Tibial nerve (tissue), 4 donors: ENCODE data around the gene CASP12. TPM values are rescaled to one million over a fixed set of nuclear protein-coding genes. Genes with fewer than 3 reads are reported as not detected.
A peak's percentile ranks its signal among the peaks of the same experiment; 100 is the strongest.

Experiments used
- DNase-seq, 2 donors: peaks; one replicate each; pipeline ENCODE4 v3.0.0-alpha.2; 2019; ENCODE audit warnings: low spot score in 2 of 2
- H3K27ac ChIP-seq, 4 donors: fragments of 200-600 bp; sonication (generic) in 3 of 4; one replicate each; pipeline ENCODE4 v1.5.1; 2017 to 2019; ENCODE audit warnings: mild to moderate bottlenecking in 1 of 4
- H3K27me3 ChIP-seq, 2 donors: fragments of 200-600 bp; sonication (generic) in 1 of 2; one replicate each; pipeline versions ENCODE4 v1.5.1 to v1.6.0; 2017 to 2019
- H3K36me3 ChIP-seq, 3 donors: fragments of 200-600 bp; sonication (generic); one replicate each; pipeline ENCODE4 v1.5.1; 2018 to 2019
- H3K4me1 ChIP-seq, 4 donors: fragments of 200-600 bp; sonication (generic) in 3 of 4; one replicate each; pipeline ENCODE4 v1.5.1; 2017 to 2019
- H3K4me3 ChIP-seq, 4 donors: fragments of 200-600 bp; sonication (generic) in 3 of 4; one replicate each; pipeline ENCODE4 v1.5.1; 2017 to 2019; ENCODE audit warnings: mild to moderate bottlenecking in 1 of 4, moderate library complexity in 1 of 4
- H3K9me3 ChIP-seq, 4 donors: fragments of 200-600 bp; sonication (generic) in 3 of 4; one replicate each; pipeline ENCODE4 v1.5.1; 2017 to 2019
- EP300 ChIP-seq, 2 donors: sonication (generic); formaldehyde crosslinking; IDR thresholded peaks; one replicate each; pipeline ENCODE4 v1.6.1; 2017; ENCODE audit warnings: antibody characterized with exemption in 2 of 2, mild to moderate bottlenecking in 1 of 2
- POLR2A ChIP-seq, 2 donors: fragments of 450-650 bp; IDR thresholded peaks; one replicate each; pipeline ENCODE4 v1.6.1; 2017; ENCODE audit warnings: antibody characterized with exemption in 2 of 2, mild to moderate bottlenecking in 2 of 2, moderate library complexity in 2 of 2
- WGBS, 2 donors: methylation state at CpG; one replicate each; pipeline ENCODE4 v1.1.5; 2018; 5-methylcytosine and 5-hydroxymethylcytosine counted together
- total RNA-seq, 4 donors: library from RNA; depleted of rRNA; stranded (reverse); fragments of >200 nt; gene quantifications; one replicate each; pipeline ENCODE4 v1.1.0, GENCODE V29; 2016
- TF ChIP-seq, protein P1 (sequence below), 5 experiments: fragments of 200-600 bp in 3 of 5; fragments of 450-650 bp in 2 of 5; sonication (generic) in 3 of 5; IDR thresholded peaks; one replicate each; pipeline ENCODE4 v1.5.1; 2016 to 2019; ENCODE audit warnings: antibody characterized with exemption in 5 of 5, mild to moderate bottlenecking in 3 of 5, moderate library complexity in 2 of 5

Gene CASP12
- total RNA-seq, 4 donors from 2014 or later: 1.7 to 2.3 (median 2.2) TPM; not detected in 1

DNA sequence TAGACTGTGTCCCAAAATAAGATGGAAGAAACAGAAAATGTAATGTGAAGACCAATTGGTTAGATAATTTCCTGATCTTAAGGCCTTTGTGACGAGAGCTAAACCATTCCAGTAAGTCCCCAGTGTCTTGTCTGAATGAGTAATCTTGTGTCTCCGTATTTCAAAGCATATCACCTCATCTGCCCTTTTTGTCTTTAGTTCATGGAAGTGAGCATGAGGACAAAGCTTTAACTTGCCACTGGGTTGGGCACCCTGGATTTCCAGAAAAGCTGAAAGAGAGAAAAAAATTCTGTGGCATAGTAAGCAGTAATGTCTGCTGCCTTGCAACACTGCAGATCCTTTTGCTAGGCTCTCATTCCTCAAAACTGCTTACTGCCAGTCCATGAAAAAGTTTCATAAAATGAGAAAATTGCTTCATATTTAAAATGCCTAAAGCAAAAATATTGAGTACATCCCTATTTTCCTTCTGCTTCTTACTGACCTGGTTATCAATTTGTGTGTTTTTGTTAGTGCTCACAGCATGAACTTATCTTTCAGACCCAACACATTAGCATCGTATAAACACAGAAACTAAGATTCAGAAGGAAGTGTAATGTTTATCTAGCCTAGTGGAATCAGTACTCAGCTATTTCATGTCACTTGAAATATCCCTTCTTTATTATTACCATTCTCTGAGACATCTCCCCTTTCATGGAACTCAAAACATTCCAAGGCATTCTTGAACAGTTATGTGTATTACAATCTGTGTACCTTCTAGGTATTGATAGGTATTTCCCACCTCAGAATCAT, 5.3 kb downstream of the CASP12 start:
- no peaks in the 10 kb centered on the region for H3K36me3 ChIP-seq
- peak overlapping the region in 1 of 4 donors; percentile 18 for H3K27ac ChIP-seq
- H3K4me1 ChIP-seq: peaks cover 0 to 52% (median 0%) of the 10 kb centered on the region in 4 donors
- H3K27me3 ChIP-seq: no peaks in the 10 kb centered on the region
- TF ChIP-seq POLR2A (IDR thresholded peaks at IDR 0.05) (no peak), EP300 (IDR thresholded peaks at IDR 0.05) (no peak)
- TF ChIP-seq, protein P1, sequence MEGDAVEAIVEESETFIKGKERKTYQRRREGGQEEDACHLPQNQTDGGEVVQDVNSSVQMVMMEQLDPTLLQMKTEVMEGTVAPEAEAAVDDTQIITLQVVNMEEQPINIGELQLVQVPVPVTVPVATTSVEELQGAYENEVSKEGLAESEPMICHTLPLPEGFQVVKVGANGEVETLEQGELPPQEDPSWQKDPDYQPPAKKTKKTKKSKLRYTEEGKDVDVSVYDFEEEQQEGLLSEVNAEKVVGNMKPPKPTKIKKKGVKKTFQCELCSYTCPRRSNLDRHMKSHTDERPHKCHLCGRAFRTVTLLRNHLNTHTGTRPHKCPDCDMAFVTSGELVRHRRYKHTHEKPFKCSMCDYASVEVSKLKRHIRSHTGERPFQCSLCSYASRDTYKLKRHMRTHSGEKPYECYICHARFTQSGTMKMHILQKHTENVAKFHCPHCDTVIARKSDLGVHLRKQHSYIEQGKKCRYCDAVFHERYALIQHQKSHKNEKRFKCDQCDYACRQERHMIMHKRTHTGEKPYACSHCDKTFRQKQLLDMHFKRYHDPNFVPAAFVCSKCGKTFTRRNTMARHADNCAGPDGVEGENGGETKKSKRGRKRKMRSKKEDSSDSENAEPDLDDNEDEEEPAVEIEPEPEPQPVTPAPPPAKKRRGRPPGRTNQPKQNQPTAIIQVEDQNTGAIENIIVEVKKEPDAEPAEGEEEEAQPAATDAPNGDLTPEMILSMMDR (IDR thresholded peaks at IDR 0.05): no peak
- no peaks in the 10 kb centered on the region for H3K9me3 ChIP-seq
- DNase-seq: no peak
- no peak overlapping the region for H3K4me3 ChIP-seq
- WGBS, 2 donors: 44 to 46% methylated on average over 3 of the region's 3 CpGs

DNA sequence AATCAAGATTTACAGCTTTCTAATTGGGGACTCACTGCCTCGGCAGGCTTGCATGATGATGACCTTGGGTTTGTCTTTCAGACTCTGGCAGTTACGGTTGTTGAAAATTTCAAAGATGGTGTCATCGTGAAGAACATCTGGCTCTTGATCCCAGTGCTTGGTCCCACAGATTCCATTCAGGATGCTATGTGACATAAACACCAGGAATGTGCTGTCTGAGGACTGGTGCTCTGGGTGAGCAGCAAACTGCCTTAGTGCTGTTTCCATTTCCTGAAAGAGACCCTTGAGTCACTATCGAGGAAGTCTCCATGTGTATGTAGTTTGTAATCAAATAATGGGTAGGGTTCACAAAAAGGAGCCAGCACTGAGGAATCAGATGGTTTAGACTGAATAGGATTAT, 7.1 kb downstream of the CASP12 start:
- WGBS, 2 donors: 63 to 81% methylated on average over 4 of the region's 4 CpGs
- peaks cover 0 to 36% (median 0%) of the 10 kb centered on the region in 4 donors for H3K4me1 ChIP-seq
- TF ChIP-seq POLR2A (IDR thresholded peaks at IDR 0.05) (no peak), EP300 (IDR thresholded peaks at IDR 0.05) (no peak)
- TF ChIP-seq, protein P1 (IDR thresholded peaks at IDR 0.05): no peak
- no peak overlapping the region for H3K27ac ChIP-seq
- H3K36me3 ChIP-seq: peaks cover 0 to 13% (median 0%) of the 10 kb centered on the region in 3 donors
- no peak for DNase-seq
- H3K27me3 ChIP-seq: no peaks in the 10 kb centered on the region
- H3K4me3 ChIP-seq: no peak overlapping the region
- no peaks in the 10 kb centered on the region for H3K9me3 ChIP-seq

DNA sequence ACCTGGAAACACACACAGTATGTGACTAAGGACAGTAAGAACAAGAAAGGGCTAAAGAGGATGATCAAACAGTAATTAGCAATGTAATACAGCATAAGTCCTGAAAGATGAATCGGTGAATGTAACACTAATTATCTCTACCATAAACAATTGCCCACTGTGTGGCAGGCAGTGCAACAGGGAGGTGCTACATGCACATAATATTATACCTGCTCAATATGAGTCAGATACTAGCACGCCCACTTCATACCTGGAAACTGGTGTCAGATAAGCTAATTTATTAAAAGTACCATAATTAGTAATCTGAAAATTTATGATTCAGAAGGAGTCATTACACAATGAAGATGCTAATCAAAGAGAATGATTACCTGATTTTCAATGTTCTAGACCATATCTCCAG, 14.9 kb downstream of the CASP12 start:
- H3K9me3 ChIP-seq: no peaks in the 10 kb centered on the region
- 93 to 95% methylated on average over 2 of the region's 2 CpGs for WGBS, 2 donors
- TF ChIP-seq EP300 (IDR thresholded peaks at IDR 0.05): no peak
- no peak for TF ChIP-seq POLR2A (IDR thresholded peaks at IDR 0.05)
- TF ChIP-seq, protein P1 (IDR thresholded peaks at IDR 0.05): no peak
- no peaks in the 10 kb centered on the region for H3K4me1 ChIP-seq
- no peaks in the 10 kb centered on the region for H3K27me3 ChIP-seq
- peaks cover 0 to 15% (median 0%) of the 10 kb centered on the region in 3 donors for H3K36me3 ChIP-seq
- H3K27ac ChIP-seq: no peak overlapping the region
- DNase-seq: no peak
- H3K4me3 ChIP-seq: no peak overlapping the region

DNA sequence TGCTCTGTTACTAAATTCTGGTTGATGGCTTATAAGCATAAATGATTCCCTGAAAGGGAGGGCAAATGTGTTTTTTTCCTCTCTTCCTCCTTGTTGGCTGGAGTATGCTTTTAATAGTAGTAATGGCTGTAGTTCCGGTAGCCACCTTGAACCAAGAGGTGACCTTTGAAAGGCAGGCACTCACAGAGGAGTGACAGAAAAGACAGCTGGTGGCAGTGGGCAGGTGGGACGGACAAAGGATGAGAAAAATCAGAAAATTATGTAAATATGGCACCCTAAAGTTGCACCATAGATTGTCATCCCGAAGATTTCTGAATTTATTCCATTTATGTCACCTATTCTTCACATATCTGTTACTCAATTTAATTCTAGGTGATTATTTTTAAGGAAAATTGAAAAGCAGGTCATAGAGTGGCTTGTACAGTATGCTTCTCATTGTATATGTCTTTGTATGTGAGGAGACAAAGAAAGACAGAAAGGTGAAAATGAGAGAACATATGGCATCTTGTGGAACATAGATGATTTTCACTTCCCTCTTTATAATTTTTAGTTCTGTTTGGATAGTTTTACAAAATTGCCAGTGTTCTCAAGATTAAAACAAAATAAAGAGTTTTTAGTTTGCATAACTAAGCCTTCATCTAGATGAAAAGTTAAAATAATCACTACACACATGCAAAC, 17.0 kb downstream of the CASP12 start:
- DNase-seq: no peak
- no peaks in the 10 kb centered on the region for H3K9me3 ChIP-seq
- H3K27ac ChIP-seq: no peak overlapping the region
- TF ChIP-seq, protein P1 (IDR thresholded peaks at IDR 0.05): no peak
- H3K36me3 ChIP-seq: peaks cover 0 to 3% (median 0%) of the 10 kb centered on the region in 3 donors
- WGBS, 2 donors: 94% methylated on average over 3 of the region's 3 CpGs
- no peak overlapping the region for H3K4me3 ChIP-seq
- no peaks in the 10 kb centered on the region for H3K4me1 ChIP-seq
- H3K27me3 ChIP-seq: no peaks in the 10 kb centered on the region
